ENCODE data around the gene SSH3.

- TF ChIP-seq POLR2A (IDR thresholded peaks at IDR 0.05) (no peak), CTCF (IDR thresholded peaks at IDR 0.05) (no peak)
Measured at GRCh38 chr11:67349457-67349856, 46.1 kb downstream of the SSH3 start.
